Measurements from ENCODE around the gene SLC35B2.

DNA sequence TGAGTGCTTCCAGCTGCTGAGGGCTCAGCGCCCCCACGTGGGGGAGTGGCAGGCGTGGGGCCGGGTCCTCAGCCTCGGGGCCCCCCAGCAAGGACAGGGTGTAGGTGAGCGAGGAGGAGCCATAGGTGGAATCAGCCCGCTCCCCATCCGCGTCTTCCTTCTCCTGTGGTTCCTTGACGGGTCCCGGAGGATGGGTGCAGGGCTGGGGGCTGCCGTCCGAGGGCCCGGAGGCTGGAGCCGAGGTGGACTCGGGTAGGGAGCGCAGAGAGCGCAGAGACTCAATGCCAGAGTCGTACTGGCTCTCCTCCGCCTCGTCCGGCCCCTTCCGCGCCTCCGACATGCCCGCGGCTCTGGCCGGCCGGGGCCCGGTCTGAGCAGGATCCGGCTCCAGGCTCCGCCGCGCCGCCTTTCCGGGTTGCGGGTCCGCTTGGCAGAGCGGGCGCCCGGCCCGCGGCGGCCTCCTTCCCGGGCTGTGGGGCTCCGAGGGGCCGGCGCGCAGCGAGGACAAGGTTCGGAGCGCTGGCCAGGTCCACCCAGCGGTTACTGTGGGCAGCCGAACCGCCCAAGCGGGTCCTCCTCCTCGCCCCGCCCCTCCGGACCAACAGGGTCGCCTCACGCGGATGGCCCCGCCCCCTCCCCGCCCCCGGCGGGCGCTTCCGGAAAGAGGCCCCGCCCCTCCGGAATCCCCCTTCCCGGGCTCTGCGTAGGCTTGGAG is 7.8 kb upstream of the SLC35B2 start, which contains the start of gene NFKBIE:
- TF ChIP-seq REST (IDR thresholded peaks at IDR 0.05; ENCODE audit: insufficient read depth in 1 of 2, low read depth in 2 of 2, low read length in 2 of 2) (peak; percentile 34 to 66; a peak in 3 of 4 replicates), TAF1 (IDR thresholded peaks at IDR 0.05; ENCODE audit: borderline replicate concordance, insufficient read depth, low read length) (peak; percentile 88; the same call in 1 of the 2 replicates), POLR2AphosphoS5 (IDR thresholded peaks at IDR 0.05; ENCODE audit: low read depth, low read length) (peak; percentile 95), SIN3A (IDR thresholded peaks at IDR 0.05; ENCODE audit: borderline replicate concordance, insufficient read depth, low read length) (peak; percentile 60; the same call in 1 of the 2 replicates)

Measured in PFSK-1 (cell line).